Stimulated activated CD4-positive, alpha-beta T cell treated with anti-CD3 and anti-CD28 coated beads, Interleukin-15, amount 100 ng/mL, for 24 hours (primary cell): ENCODE measurements around the gene GSTA2.
A peak's percentile ranks its signal among the peaks of the same experiment; 100 is the strongest.
"Not testable (repeated sequence)": the region's sequence is repeated elsewhere in the genome, so short reads cannot be mapped to it uniquely, and the experiment has no call there.

ENCODE experiments used
- DNase-seq: peaks from one replicate; pipeline ENCODE4 v3.0.0-alpha.2; 2020

The GSTA2 gene

GRCh38 chr6:52724406-52725121, 38.7 kb downstream of the GSTA2 start:
- peak; percentile 72 for DNase-seq

- DNase-seq: no peak
These were observed 39.3 kb downstream of the GSTA2 start for GRCh38 chr6:52724042-52724405.

GRCh38 chr6:52720321-52720720, 43.0 kb downstream of the GSTA2 start:
- DNase-seq: no peak

GRCh38 chr6:52718550-52718949, 44.7 kb downstream of the GSTA2 start:
- no peak for DNase-seq

- not testable (repeated sequence) for DNase-seq
These were observed 48.5 kb downstream of the GSTA2 start for GRCh38 chr6:52714761-52715160.

- DNase-seq: no peak
These were observed 51.1 kb downstream of the GSTA2 start for GRCh38 chr6:52712136-52712535.

- no peak for DNase-seq
These were observed 55.2 kb downstream of the GSTA2 start for GRCh38 chr6:52707963-52708680.

GRCh38 chr6:52706001-52706400, 57.3 kb downstream of the GSTA2 start:
- no peak for DNase-seq

- not testable (repeated sequence) for DNase-seq
These were observed 58.3 kb downstream of the GSTA2 start for GRCh38 chr6:52704781-52705502.

GRCh38 chr6:52704060-52704459, 59.2 kb downstream of the GSTA2 start:
- DNase-seq: no peak
